Omental fat pad (tissue), 4 donors: ENCODE results near the gene ENSA. TPM values are rescaled to one million over a fixed set of nuclear protein-coding genes. Genes with fewer than 3 reads are reported as not detected.
"Not testable (repeated sequence)": the region's sequence is repeated elsewhere in the genome, so short reads cannot be mapped to it uniquely, and the experiment has no call there.

Experiments
- ATAC-seq: fragments of 150-250 bp; one replicate; pipeline ENCODE4 v1.9.1; 2016; ENCODE audit warnings: mild to moderate bottlenecking, moderate library complexity; ENCODE audit not compliant: low FRiP score
- DNase-seq: peaks from one replicate; pipeline ENCODE4 v3.0.0-alpha.2; 2019; ENCODE audit warnings: low spot score
- total RNA-seq, 4 donors: library from RNA; depleted of rRNA; stranded (reverse); fragments of >200 nt; gene quantifications; one replicate each; pipeline ENCODE4 v1.1.0, GENCODE V29; 2016
- TF ChIP-seq, protein P1 (sequence below), 3 donors: fragments of 450-650 bp; IDR thresholded peaks; one replicate each; pipeline ENCODE4 v1.5.1; 2016 to 2017; ENCODE audit warnings: antibody characterized with exemption in 3 of 3, mild to moderate bottlenecking in 3 of 3, moderate library complexity in 2 of 3

Gene ENSA
- total RNA-seq, 4 donors from 2014 or later, result 115 to 179 (median 155) TPM

- DNase-seq (no peak), ATAC-seq (no peak)
- TF ChIP-seq, protein P1, sequence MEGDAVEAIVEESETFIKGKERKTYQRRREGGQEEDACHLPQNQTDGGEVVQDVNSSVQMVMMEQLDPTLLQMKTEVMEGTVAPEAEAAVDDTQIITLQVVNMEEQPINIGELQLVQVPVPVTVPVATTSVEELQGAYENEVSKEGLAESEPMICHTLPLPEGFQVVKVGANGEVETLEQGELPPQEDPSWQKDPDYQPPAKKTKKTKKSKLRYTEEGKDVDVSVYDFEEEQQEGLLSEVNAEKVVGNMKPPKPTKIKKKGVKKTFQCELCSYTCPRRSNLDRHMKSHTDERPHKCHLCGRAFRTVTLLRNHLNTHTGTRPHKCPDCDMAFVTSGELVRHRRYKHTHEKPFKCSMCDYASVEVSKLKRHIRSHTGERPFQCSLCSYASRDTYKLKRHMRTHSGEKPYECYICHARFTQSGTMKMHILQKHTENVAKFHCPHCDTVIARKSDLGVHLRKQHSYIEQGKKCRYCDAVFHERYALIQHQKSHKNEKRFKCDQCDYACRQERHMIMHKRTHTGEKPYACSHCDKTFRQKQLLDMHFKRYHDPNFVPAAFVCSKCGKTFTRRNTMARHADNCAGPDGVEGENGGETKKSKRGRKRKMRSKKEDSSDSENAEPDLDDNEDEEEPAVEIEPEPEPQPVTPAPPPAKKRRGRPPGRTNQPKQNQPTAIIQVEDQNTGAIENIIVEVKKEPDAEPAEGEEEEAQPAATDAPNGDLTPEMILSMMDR (IDR thresholded peaks at IDR 0.05), result no peak
These were observed 3.3 kb downstream of the ENSA start for GRCh38 chr1:150626150-150626549.

DNA sequence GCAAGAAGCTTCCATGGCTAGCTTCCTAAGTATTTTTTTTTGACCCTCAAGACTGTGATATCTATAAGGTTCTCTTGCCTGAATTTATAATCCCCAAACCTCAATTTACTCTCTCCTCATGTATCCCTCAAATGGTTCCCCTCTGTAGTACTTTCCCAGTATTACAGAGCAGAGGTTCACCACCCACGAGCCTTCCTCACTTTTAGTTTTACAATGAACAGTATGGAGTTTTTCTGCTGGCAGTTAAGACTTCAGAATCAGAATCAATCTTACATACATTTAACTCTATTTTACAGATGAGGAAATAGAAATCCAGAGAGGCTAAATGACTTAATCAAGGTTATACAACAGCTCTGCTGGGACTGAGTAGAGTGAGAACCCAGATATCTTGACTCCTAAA lies 4.9 kb downstream of the ENSA start:
- DNase-seq, ATAC-seq: not testable (repeated sequence)

GRCh38 chr1:150624134-150624533 lies 5.3 kb downstream of the ENSA start:
- ATAC-seq, DNase-seq: not testable (repeated sequence)

GRCh38 chr1:150622303-150622975 lies 7.0 kb downstream of the ENSA start:
- ATAC-seq (no peak), DNase-seq (no peak)
- TF ChIP-seq, protein P1 (IDR thresholded peaks at IDR 0.05), result no peak

- ATAC-seq (no peak), DNase-seq (no peak)
- TF ChIP-seq, protein P1 (IDR thresholded peaks at IDR 0.05), result peak in 2 of 3 donors; percentile 4 to 50
These were observed 7.7 kb downstream of the ENSA start for GRCh38 chr1:150621497-150622302.

GRCh38 chr1:150620919-150621318 lies 8.5 kb downstream of the ENSA start:
- no peak for ATAC-seq
- TF ChIP-seq, protein P1 (IDR thresholded peaks at IDR 0.05), result no peak
- DNase-seq, result no peak

- TF ChIP-seq, protein P1 (IDR thresholded peaks at IDR 0.05), result no peak
- ATAC-seq (peak; percentile 87), DNase-seq (no peak)
These were observed 9.6 kb downstream of the ENSA start for GRCh38 chr1:150619576-150620509.
